Measurements from ENCODE around the gene PLPPR3.

PLPPR3 gene

GRCh38 chr19:764301-764700 lies 57.5 kb downstream of the PLPPR3 start:
- no peak overlapping the region for H3K4me3 ChIP-seq (ENCODE audit: low read depth, low read length)
- TF ChIP-seq CTCF (IDR thresholded peaks at IDR 0.05; ENCODE audit: control insufficient read depth, extremely low read depth, insufficient read depth) = no peak
- no peak for DNase-seq (ENCODE audit: low read depth)

- no peak for DNase-seq (ENCODE audit: low read depth)
- TF ChIP-seq CTCF (IDR thresholded peaks at IDR 0.05; ENCODE audit: control insufficient read depth, extremely low read depth, insufficient read depth) = no peak
- H3K4me3 ChIP-seq (ENCODE audit: low read depth, low read length) = no peak overlapping the region
Measured at GRCh38 chr19:763869-764268, 57.9 kb downstream of the PLPPR3 start.

GRCh38 chr19:763181-763580 lies 58.6 kb downstream of the PLPPR3 start:
- TF ChIP-seq CTCF (IDR thresholded peaks at IDR 0.05; ENCODE audit: control insufficient read depth, extremely low read depth, insufficient read depth) = no peak
- DNase-seq (ENCODE audit: low read depth) = no peak

More at GRCh38 chr19:763181-763580, 58.6 kb downstream of the PLPPR3 start:
- no peak overlapping the region for H3K4me3 ChIP-seq (ENCODE audit: low read depth, low read length)

Measured in LNCaP clone FGC (cell line).